HG03196 (cell line): Measurements from ENCODE around the gene AOPEP.

Source experiments
- ATAC-seq: cut with Tn5 transposase; IDR thresholded peaks from one replicate; pipeline ENCODE4 v1.9.1; 2021; ENCODE audit not compliant: unreplicated experiment

The AOPEP gene

GRCh38 chr9:94758880-94759279 is 32.4 kb downstream of the AOPEP start:
- no peak for ATAC-seq

- no peak for ATAC-seq
These were observed 33.5 kb downstream of the AOPEP start for GRCh38 chr9:94760010-94760409.

- ATAC-seq = no peak
These were observed 34.2 kb downstream of the AOPEP start for GRCh38 chr9:94760660-94761059.

GRCh38 chr9:94761481-94761880 is 35.0 kb downstream of the AOPEP start:
- no peak for ATAC-seq

- no peak for ATAC-seq
These were observed 41.0 kb downstream of the AOPEP start for GRCh38 chr9:94767331-94768072.

- ATAC-seq = no peak
These were observed 42.3 kb downstream of the AOPEP start for GRCh38 chr9:94768766-94769165.

GRCh38 chr9:94770334-94770733 is 43.8 kb downstream of the AOPEP start:
- no peak for ATAC-seq

GRCh38 chr9:94771096-94771495 is 44.6 kb downstream of the AOPEP start:
- no peak for ATAC-seq

GRCh38 chr9:94772144-94772543 is 45.6 kb downstream of the AOPEP start:
- no peak for ATAC-seq

GRCh38 chr9:94772639-94773303 is 46.3 kb downstream of the AOPEP start:
- no peak for ATAC-seq

- ATAC-seq = no peak
These were observed 47.2 kb downstream of the AOPEP start for GRCh38 chr9:94773655-94774054.

- no peak for ATAC-seq
These were observed 51.5 kb downstream of the AOPEP start for GRCh38 chr9:94778013-94778412.

- no peak for ATAC-seq
These were observed 52.5 kb downstream of the AOPEP start for GRCh38 chr9:94779031-94779430.

GRCh38 chr9:94779693-94780290 is 53.3 kb downstream of the AOPEP start:
- no peak for ATAC-seq

GRCh38 chr9:94780516-94780950 is 54.0 kb downstream of the AOPEP start:
- no peak for ATAC-seq

- ATAC-seq = no peak
These were observed 56.0 kb downstream of the AOPEP start for GRCh38 chr9:94782355-94783101.

- ATAC-seq = no peak
These were observed 56.7 kb downstream of the AOPEP start for GRCh38 chr9:94783102-94783682.

GRCh38 chr9:94783928-94784327 is 57.4 kb downstream of the AOPEP start:
- no peak for ATAC-seq

GRCh38 chr9:94785215-94786169 is 59.0 kb downstream of the AOPEP start:
- ATAC-seq = no peak

- ATAC-seq = no peak
These were observed 60.1 kb downstream of the AOPEP start for GRCh38 chr9:94786586-94786985.
